Thoracic aorta (tissue), 2 donors: ENCODE data around the gene CEP83. TPM values are rescaled to one million over a fixed set of nuclear protein-coding genes. Genes with fewer than 3 reads are reported as not detected.
"Not testable (repeated sequence)": the region's sequence is repeated elsewhere in the genome, so short reads cannot be mapped to it uniquely, and the experiment has no call there.

ENCODE experiments used
- ATAC-seq: fragments of 150-250 bp; one replicate; pipeline ENCODE4 v1.8.0; 2017; ENCODE audit warnings: low read depth; ENCODE audit not compliant: insufficient number of reproducible peaks, low FRiP score
- DNase-seq: peaks from one replicate; pipeline ENCODE4 v3.0.0-alpha.2; 2020; ENCODE audit warnings: low spot score
- H3K27ac ChIP-seq, 2 donors: fragments of 200-600 bp; sonication (generic); 1 replicate in 1 of 2; 2 replicates in 1 of 2; pipeline ENCODE4 v1.5.1; 2016; ENCODE audit warnings: mild to moderate bottlenecking in 2 of 2, moderate library complexity in 2 of 2
- H3K27me3 ChIP-seq: fragments of 200-600 bp; sonication (generic); replicated peaks from 2 replicates; pipeline ENCODE4 v1.6.0; 2016; ENCODE audit warnings: mild to moderate bottlenecking; ENCODE audit not compliant: insufficient read depth
- H3K36me3 ChIP-seq: fragments of 200-600 bp; sonication (generic); one replicate; pipeline ENCODE4 v1.5.1; 2016
- H3K4me1 ChIP-seq, 2 donors: fragments of 200-600 bp; sonication (generic); 1 replicate in 1 of 2; 2 replicates in 1 of 2; pipeline versions ENCODE4 v1.5.1 to v1.6.0; 2016; ENCODE audit warnings: low read depth in 2 of 2, mild to moderate bottlenecking in 1 of 2; ENCODE audit not compliant: control insufficient read depth in 1 of 2
- H3K4me3 ChIP-seq: fragments of 200-600 bp; sonication (generic); 2 replicates; pipeline ENCODE4 v1.5.1; 2016; ENCODE audit warnings: mild to moderate bottlenecking
- H3K9me3 ChIP-seq: fragments of 200-600 bp; sonication (generic); 2 replicates; pipeline ENCODE4 v1.5.1; 2016
- CTCF ChIP-seq: fragments of 200-600 bp; sonication (generic); IDR thresholded peaks from one replicate; pipeline ENCODE4 v1.5.1; 2019; ENCODE audit warnings: antibody characterized with exemption
- total RNA-seq, 2 donors: library from RNA; depleted of rRNA; stranded (reverse); fragments of >200 nt; gene quantifications; one replicate each; pipeline versions ENCODE4 v1.1.0 to v1.2.3, GENCODE V29; 2016

The CEP83 gene
- total RNA-seq, 2 donors from 2014 or later, result 17.2 to 35.6 TPM

GRCh38 chr12:94326234-94326633 is 133.4 kb downstream of the CEP83 start:
- TF ChIP-seq CTCF, result no peak
- Histone ChIP-seq H3K9me3 (no peaks in the 10 kb centered on the region), H3K4me1 (no peaks in the 10 kb centered on the region), H3K4me3 (no peak overlapping the region), H3K27me3 (no peaks in the 10 kb centered on the region), H3K27ac (no peak overlapping the region), H3K36me3 (peaks cover 4% of the 10 kb centered on the region)
- ATAC-seq (no peak), DNase-seq (no peak)

- no peaks in the 10 kb centered on the region for H3K4me1 ChIP-seq
- DNase-seq (no peak), ATAC-seq (no peak)
- H3K27me3 ChIP-seq, result no peaks in the 10 kb centered on the region
- no peak for TF ChIP-seq CTCF
- H3K27ac ChIP-seq, result no peak overlapping the region
- H3K9me3 ChIP-seq, result peaks cover 11% of the 10 kb centered on the region
- H3K4me3 ChIP-seq, result no peak overlapping the region
- H3K36me3 ChIP-seq, result peaks cover 4% of the 10 kb centered on the region
These were observed 137.3 kb downstream of the CEP83 start for GRCh38 chr12:94322346-94322745.

- Histone ChIP-seq H3K27me3 (no peaks in the 10 kb centered on the region), H3K27ac (no peak overlapping the region), H3K4me3 (no peak overlapping the region), H3K36me3 (peaks cover 4% of the 10 kb centered on the region), H3K4me1 (no peaks in the 10 kb centered on the region), H3K9me3 (peaks cover 17% of the 10 kb centered on the region)
- no peak for TF ChIP-seq CTCF
- ATAC-seq, result no peak
- DNase-seq, result no peak
These were observed 139.6 kb downstream of the CEP83 start for GRCh38 chr12:94320109-94320508.

- no peak for DNase-seq
- ATAC-seq, result no peak
- Histone ChIP-seq H3K4me1 (no peaks in the 10 kb centered on the region), H3K4me3 (no peak overlapping the region), H3K9me3 (peaks cover 17% of the 10 kb centered on the region), H3K36me3 (peaks cover 4% of the 10 kb centered on the region), H3K27ac (no peak overlapping the region), H3K27me3 (no peaks in the 10 kb centered on the region)
- TF ChIP-seq CTCF, result no peak
These were observed 141.5 kb downstream of the CEP83 start for GRCh38 chr12:94318181-94318580.

GRCh38 chr12:94316600-94316999 is 143.1 kb downstream of the CEP83 start:
- not testable (repeated sequence) for ATAC-seq, DNase-seq, H3K4me3 ChIP-seq, H3K36me3 ChIP-seq, H3K27ac ChIP-seq, H3K27me3 ChIP-seq, H3K4me1 ChIP-seq
- peaks cover 17% of the 10 kb centered on the region for H3K9me3 ChIP-seq

GRCh38 chr12:94312378-94312777 is 147.3 kb downstream of the CEP83 start:
- TF ChIP-seq CTCF, result no peak
- Histone ChIP-seq H3K36me3 (no peaks in the 10 kb centered on the region), H3K27me3 (no peaks in the 10 kb centered on the region), H3K9me3 (peaks cover 6% of the 10 kb centered on the region), H3K4me3 (no peak overlapping the region), H3K4me1 (peaks cover 6 to 10% of the 10 kb centered on the region in 2 donors), H3K27ac (no peak overlapping the region)
- DNase-seq (no peak), ATAC-seq (no peak)
